Brain microvascular endothelial cell (primary cell): Measurements from ENCODE around the gene FARS2.

Experiments
- DNase-seq: peaks from one replicate; pipeline ENCODE4 v3.0.0-alpha.2; 2020
- H3K27ac ChIP-seq: fragments of 250-450 bp; sonication (Bioruptor Pico); 2 replicates; pipeline ENCODE4 v1.5.1; 2020; ENCODE audit warnings: mild to moderate bottlenecking, moderate library complexity
- H3K27me3 ChIP-seq: fragments of 250-450 bp; sonication (Bioruptor Pico); replicated peaks from 2 replicates; pipeline ENCODE4 v1.5.1; 2020; ENCODE audit warnings: mild to moderate bottlenecking
- H3K36me3 ChIP-seq: fragments of 250-450 bp; sonication (Bioruptor Pico); replicated peaks from 2 replicates; pipeline ENCODE4 v1.5.1; 2020; ENCODE audit warnings: mild to moderate bottlenecking
- H3K4me3 ChIP-seq: 2 replicates; pipeline ENCODE4 v1.5.1; 2011; ENCODE audit warnings: low read depth, mild to moderate bottlenecking, control low read depth, low read length, moderate library complexity
- in situ Hi-C: cut with HindIII; loops from 2 replicates; pipeline ENCODE4 v1.10.0; 2017; ENCODE audit warnings: low sequenced_read_pairs, low pct_ligation_motif_present
- TF ChIP-seq, protein P1 (sequence below): IDR thresholded peaks from 2 replicates; pipeline ENCODE4 v1.5.1; 2011; ENCODE audit warnings: low read depth, mild to moderate bottlenecking, moderate library complexity, low read length, control low read depth, inconsistent platforms; ENCODE audit errors: missing control alignments

Gene FARS2

DNA sequence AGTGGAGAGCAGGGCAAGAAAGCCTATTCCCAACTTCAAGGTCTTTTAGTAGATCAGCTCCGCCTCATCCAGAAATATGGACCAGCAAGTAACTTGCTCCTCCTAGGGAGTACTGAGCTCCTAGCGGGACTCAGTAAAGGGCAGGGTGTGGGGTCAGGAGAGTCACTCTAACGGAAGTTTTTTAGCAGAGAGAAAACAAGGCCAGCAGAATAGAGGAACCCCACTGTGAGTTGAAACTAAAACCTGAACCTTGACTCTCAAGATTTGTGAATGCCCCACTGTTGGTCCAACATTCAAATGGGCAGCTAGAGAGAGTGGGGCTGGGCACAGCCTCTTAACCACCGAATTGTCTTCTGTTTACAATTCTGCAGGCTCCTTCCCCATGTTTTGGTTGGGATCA lies 244.8 kb downstream of the FARS2 start:
- Histone ChIP-seq H3K36me3 (no peaks in the 10 kb centered on the region), H3K4me3 (no peak overlapping the region), H3K27me3 (no peaks in the 10 kb centered on the region), H3K27ac (no peak overlapping the region)
- no peak for DNase-seq
- TF ChIP-seq, protein P1, sequence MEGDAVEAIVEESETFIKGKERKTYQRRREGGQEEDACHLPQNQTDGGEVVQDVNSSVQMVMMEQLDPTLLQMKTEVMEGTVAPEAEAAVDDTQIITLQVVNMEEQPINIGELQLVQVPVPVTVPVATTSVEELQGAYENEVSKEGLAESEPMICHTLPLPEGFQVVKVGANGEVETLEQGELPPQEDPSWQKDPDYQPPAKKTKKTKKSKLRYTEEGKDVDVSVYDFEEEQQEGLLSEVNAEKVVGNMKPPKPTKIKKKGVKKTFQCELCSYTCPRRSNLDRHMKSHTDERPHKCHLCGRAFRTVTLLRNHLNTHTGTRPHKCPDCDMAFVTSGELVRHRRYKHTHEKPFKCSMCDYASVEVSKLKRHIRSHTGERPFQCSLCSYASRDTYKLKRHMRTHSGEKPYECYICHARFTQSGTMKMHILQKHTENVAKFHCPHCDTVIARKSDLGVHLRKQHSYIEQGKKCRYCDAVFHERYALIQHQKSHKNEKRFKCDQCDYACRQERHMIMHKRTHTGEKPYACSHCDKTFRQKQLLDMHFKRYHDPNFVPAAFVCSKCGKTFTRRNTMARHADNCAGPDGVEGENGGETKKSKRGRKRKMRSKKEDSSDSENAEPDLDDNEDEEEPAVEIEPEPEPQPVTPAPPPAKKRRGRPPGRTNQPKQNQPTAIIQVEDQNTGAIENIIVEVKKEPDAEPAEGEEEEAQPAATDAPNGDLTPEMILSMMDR, result no peak
- in situ Hi-C loops, result no loop called here

DNA sequence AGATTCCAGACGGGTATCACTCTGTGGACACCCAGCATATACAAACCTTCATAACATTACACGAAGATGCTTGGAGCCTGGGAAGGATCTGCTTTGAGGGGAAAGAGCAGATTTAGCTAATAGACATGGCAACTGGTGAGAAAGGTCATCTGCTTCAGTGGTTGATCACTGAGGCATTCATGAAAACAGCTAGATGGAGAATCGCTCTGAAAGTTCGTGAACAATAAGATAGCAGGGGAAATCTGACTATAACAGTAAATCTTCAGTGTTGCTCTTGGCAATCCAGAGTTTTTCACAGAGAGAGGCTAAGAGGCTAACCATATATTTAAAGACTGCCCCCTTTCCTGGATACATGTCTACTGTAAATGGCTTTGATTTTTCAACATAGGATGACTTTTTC lies 245.3 kb downstream of the FARS2 start:
- H3K4me3 ChIP-seq, result no peak overlapping the region
- no peak overlapping the region for H3K27ac ChIP-seq
- in situ Hi-C loops, result no loop called here
- TF ChIP-seq, protein P1, result no peak
- H3K27me3 ChIP-seq, result no peaks in the 10 kb centered on the region
- H3K36me3 ChIP-seq, result no peaks in the 10 kb centered on the region
- DNase-seq, result no peak

DNA sequence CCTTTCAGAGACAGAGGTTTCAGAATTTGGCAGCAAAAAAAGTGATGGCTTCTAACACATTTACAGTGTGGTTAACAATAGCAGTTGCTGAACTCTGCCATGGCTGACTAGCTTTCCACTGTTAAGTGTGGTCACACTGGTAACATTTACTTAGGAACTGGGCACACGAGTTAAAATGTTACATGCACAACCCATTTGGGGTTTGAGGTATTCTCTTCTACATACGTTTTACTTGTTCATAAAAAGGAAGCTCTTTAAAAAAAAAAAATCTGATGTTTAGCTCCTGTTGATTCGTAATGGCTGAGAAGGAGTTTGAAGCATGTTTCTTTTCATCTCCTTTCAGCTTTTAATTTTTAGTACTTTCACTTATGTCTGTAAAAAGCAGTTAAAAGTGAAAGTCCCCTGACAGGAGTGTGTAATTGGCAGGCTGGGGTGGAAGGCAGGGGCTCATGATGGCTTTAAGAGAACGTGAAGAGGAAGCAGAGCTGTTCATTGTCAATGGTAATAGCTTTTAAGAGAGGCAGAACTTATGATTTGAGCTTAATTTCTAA lies 245.9 kb downstream of the FARS2 start:
- TF ChIP-seq, protein P1, result no peak
- in situ Hi-C loops, result no loop called here
- DNase-seq, result no peak
- Histone ChIP-seq H3K4me3 (no peak overlapping the region), H3K27me3 (no peaks in the 10 kb centered on the region), H3K36me3 (no peaks in the 10 kb centered on the region), H3K27ac (no peak overlapping the region)

DNA sequence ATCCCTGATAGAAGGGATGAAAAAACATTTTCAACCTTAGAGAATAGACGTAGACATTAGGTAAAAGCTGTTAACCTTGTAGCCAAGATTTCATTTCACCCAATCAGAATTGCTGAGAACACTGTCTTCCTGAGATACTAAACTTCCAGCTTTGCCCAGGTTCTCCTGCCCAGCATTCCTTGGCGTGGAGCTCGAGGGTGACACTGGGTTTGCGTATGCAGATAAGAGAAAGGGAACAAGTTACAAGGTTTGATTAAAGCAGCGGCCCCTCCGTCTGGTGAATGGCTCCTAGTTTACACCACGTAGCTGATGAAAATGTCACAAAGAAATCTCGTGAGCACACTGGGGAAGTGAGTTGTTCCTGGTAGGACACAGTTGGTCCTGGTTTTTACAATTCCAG lies 247.8 kb downstream of the FARS2 start:
- DNase-seq, result no peak
- in situ Hi-C loops, result no loop called here
- no peak overlapping the region for H3K27ac ChIP-seq
- no peaks in the 10 kb centered on the region for H3K36me3 ChIP-seq
- no peak overlapping the region for H3K4me3 ChIP-seq
- no peaks in the 10 kb centered on the region for H3K27me3 ChIP-seq
- TF ChIP-seq, protein P1, result no peak

DNA sequence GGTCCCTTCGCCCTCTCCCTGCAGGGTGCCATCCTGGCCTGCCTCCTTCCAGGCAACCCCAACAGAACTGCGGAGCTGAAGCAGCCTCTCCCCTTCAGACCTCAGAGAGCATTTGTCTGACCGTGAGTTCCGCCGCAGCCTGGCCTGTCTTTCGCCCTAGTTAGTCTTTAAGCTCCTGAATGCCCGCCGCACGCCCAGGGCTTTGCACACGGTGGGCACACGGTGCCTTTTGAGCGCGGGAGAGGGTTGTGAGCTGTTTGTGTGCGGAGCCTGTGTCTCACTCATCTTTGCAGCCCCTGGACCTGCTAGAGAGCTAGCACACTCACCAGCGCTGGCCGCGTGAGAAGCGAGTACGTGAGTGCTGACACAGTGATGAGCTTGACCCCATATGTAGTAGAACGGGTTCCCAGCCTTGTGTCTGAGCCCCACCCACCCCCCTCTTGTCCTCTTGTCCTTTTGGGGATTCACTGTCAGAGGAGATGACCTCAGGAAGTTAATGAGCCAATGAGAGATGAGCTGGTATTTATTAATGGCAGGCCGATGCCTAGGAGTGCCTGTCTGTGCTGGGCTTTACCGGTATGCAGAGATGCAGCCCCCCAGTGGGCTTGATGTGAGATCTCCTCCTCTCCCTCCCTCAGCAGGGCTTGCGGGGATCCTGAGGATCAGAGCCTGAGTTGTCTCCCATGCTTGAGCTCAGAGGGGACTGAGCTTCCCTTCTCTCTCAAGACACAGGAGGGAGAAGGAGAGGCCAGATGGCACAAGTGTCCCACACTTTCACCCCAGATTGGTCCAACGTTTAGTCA lies 249.2 kb downstream of the FARS2 start:
- Histone ChIP-seq H3K27me3 (no peaks in the 10 kb centered on the region), H3K4me3 (no peak overlapping the region), H3K36me3 (no peaks in the 10 kb centered on the region), H3K27ac (no peak overlapping the region)
- DNase-seq, result no peak
- in situ Hi-C loops, result no loop called here
- TF ChIP-seq, protein P1, result no peak
